Lung (tissue), 12 donors: Measurements from ENCODE around the gene SIGLEC9. TPM values are rescaled to one million over a fixed set of nuclear protein-coding genes. Genes with fewer than 3 reads are reported as not detected.

Experiments used
- ATAC-seq: fragments of 200-7000 bp; cut with Tn5 transposase; one replicate; pipeline ENCODE4 v1.9.1; 2020; ENCODE audit warnings: moderate number of reproducible peaks; ENCODE audit not compliant: insufficient read depth, low FRiP score
- DNase-seq, 3 donors: peaks; one replicate each; pipeline ENCODE4 v3.0.0-alpha.2; 2013 to 2017
- H3K27ac ChIP-seq, 2 donors: one replicate each; pipeline ENCODE4 v1.5.1; 2013; ENCODE audit warnings: mild to moderate bottlenecking in 2 of 2, moderate library complexity in 2 of 2, control low read depth in 1 of 2, inconsistent platforms in 1 of 2, low read depth in 1 of 2, low read length in 1 of 2
- H3K27me3 ChIP-seq, 3 donors: one replicate each; pipeline ENCODE4 v1.5.1; 2013; ENCODE audit warnings: low read length in 2 of 3; ENCODE audit not compliant: control insufficient read depth in 3 of 3, insufficient read depth in 3 of 3
- H3K36me3 ChIP-seq, 4 donors: one replicate each; pipeline ENCODE4 v1.5.1; 2013; ENCODE audit warnings: low read length in 4 of 4, mild to moderate bottlenecking in 1 of 4, moderate library complexity in 1 of 4; ENCODE audit not compliant: control insufficient read depth in 4 of 4, insufficient read depth in 4 of 4
- H3K4me1 ChIP-seq, 5 donors: one replicate each; pipeline ENCODE4 v1.5.1; 2013; ENCODE audit warnings: low read length in 5 of 5, mild to moderate bottlenecking in 2 of 5, moderate library complexity in 1 of 5; ENCODE audit not compliant: control insufficient read depth in 5 of 5, insufficient read depth in 5 of 5
- H3K4me3 ChIP-seq: one replicate; pipeline ENCODE4 v1.5.1; 2013; ENCODE audit warnings: mild to moderate bottlenecking, control low read depth, moderate library complexity
- H3K9ac ChIP-seq, 2 donors: one replicate each; pipeline ENCODE4 v1.5.1; 2013; ENCODE audit warnings: low read length in 2 of 2, control low read depth in 1 of 2; ENCODE audit not compliant: insufficient read depth in 1 of 2
- H3K9me3 ChIP-seq, 4 donors: one replicate each; pipeline ENCODE4 v1.5.1; 2013; ENCODE audit warnings: low read length in 3 of 4, mild to moderate bottlenecking in 1 of 4, moderate library complexity in 1 of 4; ENCODE audit not compliant: control insufficient read depth in 4 of 4, insufficient read depth in 3 of 4
- WGBS, 2 donors: extraction: QIAGEN DNeasy Blood & Tissue Kit; methylation state at CpG; one replicate each; pipeline ENCODE4 v1.1.7; 2013; 5-methylcytosine and 5-hydroxymethylcytosine counted together
- polyA plus RNA-seq, 2 donors: library from polyadenylated mRNA; stranded (reverse); fragments of 200-250 nt; gene quantifications; one replicate each; pipeline ENCODE4 v1.2.1, GENCODE V29; 2013
- total RNA-seq, 2 donors: library from RNA; depleted of rRNA in 1 of 2; stranded (reverse); fragments of >200 nt in 1 of 2; gene quantifications; one replicate each; pipeline ENCODE4 v1.2.1, GENCODE V29; 2014 to 2021
- TF ChIP-seq, protein P1 (sequence below): IDR thresholded peaks from 2 replicates; pipeline ENCODE4 v1.5.1; 2012; ENCODE audit warnings: mild to moderate bottlenecking; ENCODE audit errors: control extremely low read depth, extremely low read depth
- donor health status: control.
- donor health status: control.
- donor health status: Bipolar disorder and iron deficiency.
- donor health status: healthy.
- donor health status: DM: yes; HTN: yes; CAD: no.

The SIGLEC9 gene
- total and polyA plus RNA-seq, 4 donors = 4.3 to 57.0 (median 15.1) TPM

DNA sequence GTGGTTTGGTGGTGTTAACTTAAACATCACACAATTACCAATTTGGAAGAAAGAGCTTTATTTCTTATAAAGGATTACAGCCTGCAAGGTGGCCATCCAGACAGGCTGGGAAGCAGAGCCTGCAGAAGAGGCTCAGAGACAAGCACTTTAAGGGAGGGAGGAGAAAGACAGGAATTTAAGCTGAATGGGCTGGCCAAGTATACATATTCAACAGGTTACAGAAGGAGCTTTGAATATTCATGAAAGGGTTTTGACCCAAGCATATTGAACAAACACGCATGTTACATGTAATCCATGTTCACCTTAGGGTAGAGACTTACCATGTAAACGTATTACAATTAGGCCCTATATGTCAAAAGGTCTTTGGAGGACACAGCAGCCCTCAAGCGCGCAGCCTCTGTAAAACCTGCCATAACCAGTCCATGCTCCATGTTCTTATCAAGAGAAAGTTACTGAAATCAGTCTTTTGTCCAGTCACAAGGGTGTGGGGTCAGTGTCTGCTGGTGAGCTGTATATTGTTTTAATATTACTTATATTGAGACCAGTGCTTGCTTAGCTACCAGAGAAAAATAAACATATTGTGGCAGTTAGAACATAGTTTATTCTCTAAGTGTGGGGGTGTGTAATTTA, 37.3 kb downstream of the SIGLEC9 start:
- DNase-seq (peak in 1 of 3 donors; percentile 14), ATAC-seq (no peak)
- Histone ChIP-seq H3K27me3 (no peaks in the 10 kb centered on the region), H3K27ac (no peak overlapping the region), H3K9ac (peak overlapping the region in 1 of 2 donors; percentile 13), H3K4me1 (peaks cover 0 to 1% (median 0%) of the 10 kb centered on the region in 5 donors), H3K36me3 (no peaks in the 10 kb centered on the region), H3K9me3 (peaks cover 0 to 2% (median 0%) of the 10 kb centered on the region in 4 donors), H3K4me3 (no peak overlapping the region)
- WGBS, 2 donors = 90 to 97% methylated on average over 4 of the region's 4 CpGs
- TF ChIP-seq, protein P1, sequence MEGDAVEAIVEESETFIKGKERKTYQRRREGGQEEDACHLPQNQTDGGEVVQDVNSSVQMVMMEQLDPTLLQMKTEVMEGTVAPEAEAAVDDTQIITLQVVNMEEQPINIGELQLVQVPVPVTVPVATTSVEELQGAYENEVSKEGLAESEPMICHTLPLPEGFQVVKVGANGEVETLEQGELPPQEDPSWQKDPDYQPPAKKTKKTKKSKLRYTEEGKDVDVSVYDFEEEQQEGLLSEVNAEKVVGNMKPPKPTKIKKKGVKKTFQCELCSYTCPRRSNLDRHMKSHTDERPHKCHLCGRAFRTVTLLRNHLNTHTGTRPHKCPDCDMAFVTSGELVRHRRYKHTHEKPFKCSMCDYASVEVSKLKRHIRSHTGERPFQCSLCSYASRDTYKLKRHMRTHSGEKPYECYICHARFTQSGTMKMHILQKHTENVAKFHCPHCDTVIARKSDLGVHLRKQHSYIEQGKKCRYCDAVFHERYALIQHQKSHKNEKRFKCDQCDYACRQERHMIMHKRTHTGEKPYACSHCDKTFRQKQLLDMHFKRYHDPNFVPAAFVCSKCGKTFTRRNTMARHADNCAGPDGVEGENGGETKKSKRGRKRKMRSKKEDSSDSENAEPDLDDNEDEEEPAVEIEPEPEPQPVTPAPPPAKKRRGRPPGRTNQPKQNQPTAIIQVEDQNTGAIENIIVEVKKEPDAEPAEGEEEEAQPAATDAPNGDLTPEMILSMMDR = no peak

DNA sequence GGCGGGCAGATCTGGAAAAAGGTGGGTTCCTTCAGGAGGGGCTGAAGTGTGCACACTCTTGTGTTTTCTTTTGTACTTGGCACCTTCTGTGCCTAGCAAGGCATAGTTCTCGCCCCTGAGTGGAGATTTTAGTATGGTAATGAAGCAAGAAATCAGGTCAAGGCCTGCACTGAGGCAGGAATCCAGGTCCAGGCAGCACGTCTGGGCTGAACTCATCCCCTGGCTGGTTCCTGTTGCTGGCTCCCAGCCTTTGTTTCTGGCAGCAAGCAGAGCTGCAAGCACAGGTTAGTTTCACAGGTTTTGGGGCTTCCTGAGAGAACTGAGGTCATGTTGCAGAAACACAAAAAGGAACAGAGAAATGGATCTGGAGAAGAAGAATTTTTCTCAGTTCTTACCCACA, 38.6 kb downstream of the SIGLEC9 start:
- TF ChIP-seq, protein P1 = no peak
- no peak for DNase-seq
- no peaks in the 10 kb centered on the region for H3K27me3 ChIP-seq
- no peak overlapping the region for H3K9ac ChIP-seq
- no peak overlapping the region for H3K4me3 ChIP-seq
- no peak overlapping the region for H3K27ac ChIP-seq
- H3K4me1 ChIP-seq = peaks cover 0 to 1% (median 0%) of the 10 kb centered on the region in 5 donors
- no peaks in the 10 kb centered on the region for H3K36me3 ChIP-seq
- ATAC-seq = no peak
- 67 to 89% methylated on average over 3 of the region's 3 CpGs for WGBS, 2 donors
- peaks cover 0 to 2% (median 0%) of the 10 kb centered on the region in 4 donors for H3K9me3 ChIP-seq

DNA sequence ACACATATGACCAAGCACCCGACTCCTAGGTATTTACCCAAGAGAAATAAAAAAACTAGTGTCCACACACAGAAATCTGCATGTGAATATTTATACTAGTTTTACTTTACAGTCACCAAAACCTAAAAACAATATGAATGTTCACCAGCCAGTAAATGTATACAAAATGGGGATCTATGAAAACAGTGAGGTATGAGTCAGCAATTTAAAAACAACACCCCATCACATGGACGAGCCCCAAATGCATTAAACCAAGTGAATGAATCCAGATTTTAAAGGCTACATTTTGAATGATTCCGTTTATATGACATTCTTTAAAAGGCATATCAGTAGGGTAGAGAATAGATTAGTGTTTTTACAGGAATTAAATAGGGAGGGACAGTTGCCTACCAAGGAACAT, 39.5 kb downstream of the SIGLEC9 start:
- H3K27ac ChIP-seq = no peak overlapping the region
- 75 to 84% methylated on average over 3 of the region's 3 CpGs for WGBS, 2 donors
- no peak overlapping the region for H3K4me3 ChIP-seq

More for the DNA sequence above, 39.5 kb downstream of the SIGLEC9 start:
- Histone ChIP-seq H3K36me3 (no peaks in the 10 kb centered on the region), H3K4me1 (no peaks in the 10 kb centered on the region), H3K27me3 (no peaks in the 10 kb centered on the region), H3K9ac (no peak overlapping the region), H3K9me3 (no peaks in the 10 kb centered on the region)
- TF ChIP-seq, protein P1 = no peak
- ATAC-seq (no peak), DNase-seq (no peak)
